ENCODE results near the gene SLC24A3.

SLC24A3 gene

DNA sequence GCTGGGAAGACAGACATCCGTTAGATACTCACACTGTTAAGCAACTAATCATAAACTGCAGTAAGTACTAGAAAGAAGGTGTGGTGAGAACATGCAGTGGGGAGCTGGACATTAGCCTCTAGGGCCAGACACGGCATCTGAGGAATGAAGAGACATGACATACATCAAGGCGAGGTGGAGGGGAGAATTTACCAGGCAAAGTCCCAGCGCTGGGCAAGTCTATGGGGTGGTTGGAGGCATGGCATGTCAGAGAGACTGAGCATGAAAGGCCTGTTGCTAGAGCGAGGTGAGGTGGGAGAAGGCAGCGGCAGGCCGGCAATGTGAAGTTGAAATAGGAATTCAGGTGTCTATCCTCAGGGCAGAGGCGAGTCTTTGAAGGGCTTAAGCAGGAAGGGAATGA lies 31.8 kb downstream of the SLC24A3 start:
- DNase-seq: no peak

DNA sequence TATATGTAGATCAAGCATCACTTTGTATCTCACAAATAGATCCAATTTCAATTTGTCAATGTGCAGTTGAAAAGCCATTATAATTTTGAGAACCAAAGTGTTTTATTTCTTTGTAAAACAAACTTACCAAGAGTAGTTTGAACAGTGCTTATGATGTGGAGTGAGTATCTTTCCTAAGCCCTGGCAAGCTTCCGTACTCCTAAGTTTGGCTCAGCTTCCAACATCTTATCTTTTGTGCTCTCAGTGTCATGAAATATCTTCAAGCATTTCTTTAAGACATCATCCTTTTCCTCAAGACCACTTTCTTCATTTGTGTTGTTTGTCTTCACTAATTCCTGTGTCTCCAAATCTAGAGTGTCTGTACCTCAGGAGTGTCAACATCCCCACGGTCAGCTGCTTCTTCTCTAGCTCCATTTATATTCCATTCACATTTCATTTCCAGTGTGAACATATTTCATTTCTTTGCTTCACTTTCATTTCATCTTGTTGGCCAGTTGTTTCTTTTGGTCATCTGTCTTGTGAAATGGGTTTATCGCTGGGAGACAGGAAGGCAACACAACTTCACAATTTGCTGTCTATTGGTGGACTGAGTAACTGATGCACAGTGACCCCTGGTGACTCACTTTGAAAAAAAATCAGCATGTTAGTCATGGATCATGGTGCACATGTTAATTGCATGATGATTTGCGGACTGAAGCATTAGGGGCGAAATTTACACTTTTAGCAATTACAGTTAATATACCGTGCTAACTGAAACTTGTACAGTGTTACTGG lies 36.9 kb downstream of the SLC24A3 start:
- DNase-seq: no peak

- no peak for DNase-seq
These were observed 37.9 kb downstream of the SLC24A3 start for GRCh38 chr20:19250346-19250745.

DNA sequence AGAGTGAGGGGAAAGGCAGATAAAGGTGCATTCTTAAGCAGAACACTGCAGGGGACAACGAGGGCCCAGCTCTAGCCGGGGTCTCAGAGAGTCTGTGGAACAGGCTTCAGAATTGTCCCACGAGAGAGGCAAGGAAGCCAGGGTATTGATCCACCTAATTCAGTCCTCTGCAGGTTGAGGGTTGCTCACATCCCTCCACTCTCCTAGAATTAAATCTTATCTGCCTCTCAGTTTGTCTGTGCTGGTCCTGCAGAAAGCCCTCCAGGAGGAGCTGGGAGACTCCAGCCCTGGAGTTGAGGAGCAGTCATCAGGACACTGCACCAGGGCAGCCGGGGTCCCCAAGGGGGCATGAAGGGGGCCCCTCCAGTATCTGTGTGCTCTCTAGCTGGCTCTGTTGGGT lies 39.1 kb downstream of the SLC24A3 start:
- DNase-seq: no peak

DNA sequence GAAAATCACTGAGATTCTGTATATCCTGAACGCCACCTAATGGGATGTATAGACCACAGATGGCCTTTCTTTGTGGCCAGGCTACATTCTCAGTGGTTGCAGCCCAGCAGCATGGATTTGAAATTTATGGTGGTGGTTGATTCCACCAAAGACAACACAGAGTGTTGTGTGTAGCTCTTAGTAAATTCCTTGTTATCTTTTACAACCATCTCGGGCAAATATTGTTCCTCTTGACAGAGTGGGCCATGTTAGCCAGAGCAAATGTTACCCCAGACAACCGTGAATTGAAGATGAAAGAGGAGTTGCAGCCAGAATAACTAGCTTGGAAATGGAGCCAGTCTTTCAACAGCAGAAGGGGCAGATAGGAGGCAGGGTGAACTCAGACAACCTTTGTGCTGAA lies 39.5 kb downstream of the SLC24A3 start:
- no peak for DNase-seq

DNA sequence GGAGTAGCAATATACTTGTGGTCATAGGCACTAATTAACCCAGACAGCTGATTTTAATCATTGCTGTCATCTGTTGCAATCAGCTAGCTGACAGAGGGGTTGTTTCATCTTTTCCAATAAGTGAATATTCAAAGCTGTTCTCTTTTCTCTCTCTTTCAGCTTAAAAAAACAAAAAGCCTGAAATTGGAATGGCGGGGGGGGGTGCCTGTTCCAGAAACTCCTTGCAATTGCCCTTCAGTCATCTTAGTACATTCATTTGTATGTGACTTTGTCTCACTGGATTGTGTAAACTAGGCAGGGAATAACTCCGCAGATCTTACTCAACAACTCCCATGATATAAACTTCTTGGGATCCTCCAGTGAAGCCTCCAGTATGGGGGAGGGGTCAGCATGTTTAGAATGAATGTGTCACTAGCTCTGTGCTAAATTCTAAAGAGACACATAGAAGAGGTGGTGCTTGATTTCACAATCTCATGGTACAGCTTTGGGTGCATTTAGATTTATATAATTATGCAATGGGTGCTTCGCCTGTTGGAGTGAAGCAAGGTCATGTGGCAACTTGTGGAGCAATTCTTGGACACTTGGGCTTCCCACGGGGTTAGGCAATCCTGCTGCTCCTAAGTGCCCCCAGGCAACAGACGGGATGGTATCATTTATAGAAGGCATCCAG lies 40.1 kb downstream of the SLC24A3 start:
- DNase-seq: no peak

GRCh38 chr20:19253316-19253715 lies 40.9 kb downstream of the SLC24A3 start:
- DNase-seq: no peak

- DNase-seq: no peak
These were observed 41.7 kb downstream of the SLC24A3 start for GRCh38 chr20:19253916-19254820.

DNA sequence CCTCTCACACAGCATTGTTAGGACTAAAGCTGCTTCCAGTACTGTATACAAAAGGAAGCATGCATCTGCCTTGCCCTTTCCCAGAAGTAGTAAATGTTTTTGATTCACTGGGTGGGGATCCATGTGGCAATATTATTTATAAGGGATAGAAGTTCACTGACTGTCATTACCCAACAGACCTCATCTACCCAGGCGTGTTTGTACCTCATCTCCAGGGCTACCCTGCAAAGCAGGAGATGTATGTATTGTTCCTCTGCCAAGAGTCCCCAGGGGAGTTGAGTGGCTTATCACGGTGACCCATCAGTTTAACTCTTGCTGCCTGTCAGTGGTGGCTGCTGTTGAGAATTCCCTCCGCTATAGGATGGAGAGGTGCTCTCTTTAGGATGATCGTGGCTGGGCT lies 42.5 kb downstream of the SLC24A3 start:
- DNase-seq: no peak

DNA sequence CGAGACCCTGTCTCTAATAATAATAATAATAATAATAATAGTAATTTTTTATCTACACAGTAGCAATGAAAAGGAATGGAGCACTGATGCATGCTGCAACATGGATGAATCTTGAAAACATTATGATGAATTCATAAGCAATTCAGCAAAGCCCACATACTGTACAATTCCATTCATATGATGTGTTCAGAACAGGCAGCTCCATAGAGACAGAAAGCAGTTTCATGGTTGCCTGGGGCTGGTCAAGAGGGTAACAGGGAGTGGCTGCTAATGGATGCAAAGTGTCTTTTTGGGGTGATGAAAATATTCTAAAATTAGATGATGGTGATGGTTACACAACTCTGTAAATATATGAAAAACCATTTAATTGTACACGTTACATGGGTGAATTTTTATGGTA lies 43.6 kb downstream of the SLC24A3 start:
- DNase-seq: no peak

DNA sequence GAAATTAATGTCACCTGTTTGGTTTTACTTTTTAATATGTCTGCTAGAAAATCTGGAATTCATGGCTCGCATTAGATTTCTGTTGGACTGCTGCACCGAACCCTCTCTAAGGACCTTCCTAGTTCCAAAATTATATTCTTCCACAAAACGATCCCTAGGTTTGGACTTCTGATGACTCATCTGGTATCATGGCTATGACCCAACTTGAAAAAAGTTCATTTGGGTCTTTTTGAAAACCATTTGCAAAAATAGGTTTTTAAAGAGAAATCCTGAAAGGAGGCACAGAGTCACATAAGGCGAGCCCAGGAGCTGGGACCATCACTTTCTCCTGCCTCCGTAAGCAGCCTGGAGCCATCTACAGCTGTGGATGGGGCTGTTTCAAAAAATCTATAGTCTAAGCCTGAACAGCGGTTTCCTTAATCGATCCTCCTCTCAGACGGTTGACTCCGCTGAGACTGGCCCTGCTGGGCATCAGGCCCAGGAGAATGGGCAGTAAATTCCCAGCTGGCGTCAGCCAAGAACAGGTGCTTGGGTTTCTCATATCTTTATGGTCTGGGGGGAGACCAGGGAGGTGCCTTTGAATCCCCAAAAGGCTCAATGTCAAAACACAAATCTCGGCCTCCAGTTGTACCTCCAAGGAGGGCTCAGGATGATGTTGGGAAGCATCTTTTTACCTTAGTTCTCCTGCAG lies 44.6 kb downstream of the SLC24A3 start:
- no peak for DNase-seq

DNA sequence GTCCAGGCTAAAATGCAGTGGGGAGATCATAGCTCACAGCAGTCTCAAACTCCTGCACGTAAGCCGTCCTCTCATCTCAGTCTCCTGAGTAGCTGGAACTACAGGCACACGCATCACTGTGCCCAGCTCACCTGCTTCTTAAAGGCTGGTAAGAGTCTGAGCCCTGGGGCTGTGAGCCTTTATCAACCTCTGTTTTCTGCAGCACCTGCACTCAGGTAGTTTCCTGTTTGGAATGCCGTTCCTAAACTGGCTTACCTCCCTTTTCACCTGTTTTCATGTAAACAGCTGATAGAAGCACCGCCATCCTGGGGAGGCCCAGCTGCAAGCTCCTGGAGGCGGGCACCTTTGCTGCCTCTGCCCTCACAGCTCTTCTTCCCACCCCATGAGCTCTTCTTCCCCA lies 45.4 kb downstream of the SLC24A3 start:
- DNase-seq: no peak

- no peak for DNase-seq
These were observed 46.7 kb downstream of the SLC24A3 start for GRCh38 chr20:19259141-19259591.

DNA sequence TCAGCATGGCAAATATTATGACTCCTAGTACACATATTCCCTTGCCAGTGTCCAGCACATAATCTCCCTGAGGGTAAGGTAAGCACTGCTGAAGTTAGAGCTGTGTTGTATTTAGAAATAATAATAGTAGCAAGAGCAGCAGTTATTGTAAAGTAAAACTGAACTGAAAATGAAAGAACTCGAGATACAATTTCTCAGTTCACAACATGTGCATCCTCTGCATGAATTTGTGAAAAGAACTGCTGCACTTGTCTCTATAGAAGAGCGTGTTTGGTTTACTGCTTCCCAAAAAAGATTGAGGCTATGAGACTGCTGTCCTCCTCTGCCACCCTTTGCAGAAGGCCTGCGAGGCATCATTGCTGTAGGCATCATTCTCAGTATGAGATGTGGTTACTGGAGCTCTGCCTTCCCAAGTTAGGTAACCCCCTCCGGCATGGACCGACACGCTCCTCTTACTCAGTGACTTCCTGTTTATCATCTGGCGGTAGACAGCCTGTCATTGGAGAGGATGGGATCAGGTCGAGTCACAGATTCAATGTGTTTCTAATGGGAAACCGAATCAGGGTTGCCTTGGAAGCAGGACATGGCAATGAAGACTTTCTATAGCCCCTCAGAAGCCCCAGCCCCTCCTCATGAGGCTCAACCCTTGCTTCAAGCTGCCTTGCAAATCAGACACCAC lies 48.1 kb downstream of the SLC24A3 start:
- DNase-seq: no peak

- DNase-seq: no peak
These were observed 51.7 kb downstream of the SLC24A3 start for GRCh38 chr20:19264191-19264590.

DNA sequence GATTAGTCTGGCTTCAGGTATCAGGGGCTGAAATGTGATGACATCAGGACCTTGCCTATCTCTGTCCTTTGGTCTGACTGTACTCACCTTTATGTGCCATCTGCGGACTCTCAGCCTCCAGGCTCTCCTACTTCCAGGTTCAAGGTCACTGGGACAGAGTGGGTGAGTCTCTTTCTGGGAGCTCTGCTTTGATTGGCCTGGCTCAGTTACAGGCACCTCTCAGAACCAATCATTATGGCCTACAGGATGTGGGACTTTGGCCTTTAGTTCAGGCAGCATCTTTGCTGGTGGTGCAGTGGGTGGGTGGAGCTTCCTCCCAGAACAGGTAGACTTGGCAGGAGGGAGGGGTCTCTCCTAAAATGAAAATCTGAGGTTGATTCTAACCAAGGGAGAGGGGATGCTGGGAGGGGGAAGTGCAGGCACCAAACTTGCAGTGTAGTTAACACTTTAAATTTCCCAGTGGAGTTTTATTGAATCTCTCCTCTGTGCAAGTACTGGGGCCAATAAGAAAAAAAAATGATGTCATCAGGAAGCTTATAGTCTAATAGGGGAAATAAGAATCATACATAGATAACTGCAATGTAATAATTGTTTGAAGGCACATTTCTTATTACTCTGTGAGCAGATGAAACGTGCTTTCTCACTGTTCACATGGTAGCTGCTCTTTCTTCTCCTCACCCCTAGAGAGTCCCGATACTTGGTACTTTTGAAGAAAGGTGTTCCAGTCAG lies 53.4 kb downstream of the SLC24A3 start:
- no peak for DNase-seq

- DNase-seq: no peak
These were observed 56.0 kb downstream of the SLC24A3 start for GRCh38 chr20:19268426-19268825.

DNA sequence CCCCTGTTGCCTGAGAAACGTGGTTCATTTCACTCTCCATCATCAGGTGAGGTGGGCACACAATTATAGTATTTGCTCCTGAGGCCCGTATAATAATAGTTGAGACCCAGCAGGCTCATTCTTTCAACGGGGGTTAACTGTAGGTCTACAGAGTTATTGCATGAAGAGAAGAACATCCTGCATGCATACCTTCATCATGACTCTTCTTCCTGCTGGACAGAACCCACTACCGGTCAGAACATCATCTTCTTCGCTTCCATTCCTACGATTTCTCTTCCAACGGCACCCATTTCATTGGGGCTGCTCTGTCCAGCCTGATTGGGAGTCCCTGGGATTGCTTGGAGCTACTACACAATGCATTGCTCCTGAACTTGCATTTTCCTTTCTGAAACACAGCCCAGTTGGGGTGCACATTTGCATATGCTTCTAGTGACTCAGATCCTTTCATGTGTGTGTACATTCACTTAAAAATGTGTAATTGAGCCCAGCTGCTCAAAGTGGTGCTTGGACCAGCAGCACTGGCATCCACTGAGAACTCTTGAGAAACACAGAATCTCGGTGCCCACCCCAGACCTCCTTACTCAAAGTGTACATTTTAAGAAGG lies 57.4 kb downstream of the SLC24A3 start:
- no peak for DNase-seq

DNA sequence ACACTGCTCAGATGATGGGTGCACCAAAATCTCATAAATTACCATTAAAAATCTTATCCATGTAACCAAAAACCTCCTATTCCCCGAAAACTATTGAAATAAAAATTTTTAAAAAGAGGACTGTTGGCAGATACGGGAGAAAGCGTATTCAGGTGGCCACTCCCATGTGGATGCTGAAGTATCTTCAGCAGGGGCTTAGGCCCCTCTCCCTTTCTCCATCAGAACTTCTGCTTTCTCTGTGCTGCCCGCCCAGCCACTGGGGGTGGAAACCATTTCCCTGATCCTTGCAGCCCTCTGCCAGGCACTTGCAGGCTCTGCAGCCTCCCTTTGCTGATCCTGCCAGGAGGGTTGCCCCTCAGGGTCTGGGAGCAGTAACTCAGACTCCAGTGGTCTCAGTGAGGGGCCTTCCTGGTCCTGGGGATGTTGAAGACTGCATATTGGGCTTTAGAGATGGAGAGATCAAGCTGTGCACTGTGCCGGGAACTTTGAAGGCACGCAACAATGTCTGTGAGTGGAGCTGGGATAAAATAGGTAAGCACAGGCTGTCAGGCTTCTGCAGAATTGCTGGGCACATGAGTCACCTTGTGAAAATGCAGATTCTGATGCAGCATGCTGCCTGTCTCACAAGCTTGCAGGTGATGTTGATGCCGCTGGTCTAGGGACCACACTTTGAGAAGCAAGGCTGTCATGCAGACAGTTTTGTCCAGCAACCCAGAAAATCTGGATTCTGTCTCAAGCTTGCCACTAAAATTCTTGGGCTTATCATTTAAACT lies 59.6 kb downstream of the SLC24A3 start:
- no peak for DNase-seq

GRCh38 chr20:19272976-19273654 lies 60.7 kb downstream of the SLC24A3 start:
- no peak for DNase-seq

Data from NCI-H2227 treated with DMSO at 0.1 percent for 48 hours (cell line).